HG03025 (cell line): ENCODE measurements around the gene SP3.

Experiments
- ATAC-seq: cut with Tn5 transposase; IDR thresholded peaks from one replicate; pipeline ENCODE4 v1.9.1; 2021; ENCODE audit warnings: mild to moderate bottlenecking, moderate library complexity; ENCODE audit not compliant: unreplicated experiment, low FRiP score

Gene SP3

DNA sequence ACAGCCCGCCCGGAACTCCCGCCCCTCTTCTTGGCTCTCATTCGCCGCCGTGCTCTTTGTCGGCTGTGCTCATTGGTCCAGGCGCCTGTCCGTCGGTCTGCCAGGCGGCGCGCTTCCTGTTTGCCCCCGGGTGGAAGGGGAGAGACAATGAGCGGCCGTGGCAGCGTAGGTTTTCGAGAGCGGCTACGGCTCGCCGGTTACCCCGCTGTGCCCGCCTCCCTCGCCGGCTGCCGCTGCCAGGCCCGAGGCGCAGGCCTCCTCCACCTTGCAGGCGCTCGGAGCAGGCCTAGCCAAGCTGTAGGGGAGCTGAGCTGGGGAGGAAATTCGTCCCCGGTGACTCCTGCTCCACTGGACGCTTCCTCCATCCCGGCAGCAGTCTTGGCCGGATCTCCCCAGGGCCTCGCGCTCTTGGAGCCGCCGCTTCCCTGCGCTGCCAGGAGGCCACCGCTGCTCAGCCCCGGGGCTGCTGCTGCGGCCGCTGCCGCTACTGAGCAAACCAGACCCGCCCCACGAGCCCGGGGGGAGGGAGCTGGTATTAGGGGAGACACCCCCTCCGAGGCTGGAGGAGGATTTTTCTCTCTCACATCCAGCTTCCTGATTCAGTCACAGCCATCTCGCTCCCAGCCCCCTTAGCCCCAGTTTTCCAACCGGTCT is at the start of gene SP3:
SP3 (minus strand) TSS at position 2 of the 654 bp plus-strand sequence. CDS start 202 bp downstream, outside the sequence.
- peak; percentile 57 for ATAC-seq

DNA sequence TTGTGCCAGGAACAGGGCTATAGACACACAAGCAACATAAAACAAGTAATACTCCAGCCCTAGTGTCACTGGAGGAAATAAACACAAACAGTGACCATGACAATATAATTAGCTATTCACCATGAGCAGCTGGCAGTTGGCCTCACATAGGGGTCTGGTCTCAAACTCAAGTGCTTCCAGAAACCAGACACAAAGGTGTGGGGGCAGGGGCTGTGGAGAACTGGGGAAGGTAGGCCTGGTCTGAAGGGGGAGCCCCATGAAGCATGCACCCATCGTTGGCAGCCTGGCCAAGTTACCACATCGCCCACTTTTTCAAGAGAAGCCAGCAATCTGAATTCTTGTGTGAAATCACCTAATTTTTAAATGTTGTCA is 49.5 kb upstream of the SP3 start:
- ATAC-seq = no peak

DNA sequence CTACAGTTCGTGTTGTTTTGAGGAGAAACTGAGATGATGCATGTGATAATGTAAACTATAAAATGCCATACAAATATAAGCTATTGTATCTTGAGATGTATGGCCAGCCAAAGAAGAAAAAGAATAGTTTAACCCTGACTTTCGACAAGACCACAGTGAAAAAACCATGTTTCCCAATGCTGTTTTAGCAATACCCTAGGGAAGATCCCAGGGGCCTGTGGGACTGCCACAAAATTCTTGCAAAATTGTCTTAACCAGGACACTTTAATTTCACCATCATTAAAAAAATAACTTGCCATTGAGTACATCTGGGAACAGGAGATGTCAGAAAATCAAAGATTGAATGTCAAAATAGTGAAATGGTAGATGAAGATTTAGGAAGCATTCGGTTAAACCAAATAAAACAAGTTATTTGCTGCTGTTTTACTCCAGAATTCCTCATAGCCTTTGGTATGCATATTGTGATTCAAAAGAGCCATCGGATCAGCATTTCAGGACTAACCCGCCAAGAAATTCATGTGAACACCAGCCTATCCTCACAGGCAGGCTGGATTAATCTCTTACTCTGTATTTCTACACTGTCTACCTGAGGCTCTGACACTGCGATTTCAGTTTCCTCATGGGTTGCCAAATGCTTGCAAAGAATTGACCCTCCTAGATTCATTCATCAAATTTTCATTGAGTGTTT is 49.0 kb upstream of the SP3 start:
- no peak for ATAC-seq

DNA sequence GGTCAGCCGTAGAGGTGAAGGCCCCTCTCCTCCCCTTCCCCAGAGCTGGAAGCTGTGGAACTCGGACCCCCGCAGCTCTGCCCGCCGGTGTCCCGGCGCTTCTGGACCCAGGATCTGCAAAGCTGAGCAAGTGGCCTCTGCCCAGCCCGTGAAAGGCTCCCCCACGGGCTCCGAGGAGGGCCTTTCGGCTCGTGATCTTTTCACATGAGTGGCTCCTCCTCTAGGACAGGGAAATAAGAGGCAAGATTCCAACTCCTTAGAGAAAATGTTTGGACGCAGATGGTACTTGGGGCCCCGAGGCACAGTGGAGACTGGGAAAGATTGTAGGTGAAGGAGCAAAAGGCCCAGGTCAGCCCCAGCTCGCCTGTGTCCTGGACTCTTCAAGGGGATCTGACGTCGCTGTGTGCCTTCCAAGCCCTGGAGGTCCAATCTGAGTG is 48.2 kb upstream of the SP3 start:
- ATAC-seq = no peak

DNA sequence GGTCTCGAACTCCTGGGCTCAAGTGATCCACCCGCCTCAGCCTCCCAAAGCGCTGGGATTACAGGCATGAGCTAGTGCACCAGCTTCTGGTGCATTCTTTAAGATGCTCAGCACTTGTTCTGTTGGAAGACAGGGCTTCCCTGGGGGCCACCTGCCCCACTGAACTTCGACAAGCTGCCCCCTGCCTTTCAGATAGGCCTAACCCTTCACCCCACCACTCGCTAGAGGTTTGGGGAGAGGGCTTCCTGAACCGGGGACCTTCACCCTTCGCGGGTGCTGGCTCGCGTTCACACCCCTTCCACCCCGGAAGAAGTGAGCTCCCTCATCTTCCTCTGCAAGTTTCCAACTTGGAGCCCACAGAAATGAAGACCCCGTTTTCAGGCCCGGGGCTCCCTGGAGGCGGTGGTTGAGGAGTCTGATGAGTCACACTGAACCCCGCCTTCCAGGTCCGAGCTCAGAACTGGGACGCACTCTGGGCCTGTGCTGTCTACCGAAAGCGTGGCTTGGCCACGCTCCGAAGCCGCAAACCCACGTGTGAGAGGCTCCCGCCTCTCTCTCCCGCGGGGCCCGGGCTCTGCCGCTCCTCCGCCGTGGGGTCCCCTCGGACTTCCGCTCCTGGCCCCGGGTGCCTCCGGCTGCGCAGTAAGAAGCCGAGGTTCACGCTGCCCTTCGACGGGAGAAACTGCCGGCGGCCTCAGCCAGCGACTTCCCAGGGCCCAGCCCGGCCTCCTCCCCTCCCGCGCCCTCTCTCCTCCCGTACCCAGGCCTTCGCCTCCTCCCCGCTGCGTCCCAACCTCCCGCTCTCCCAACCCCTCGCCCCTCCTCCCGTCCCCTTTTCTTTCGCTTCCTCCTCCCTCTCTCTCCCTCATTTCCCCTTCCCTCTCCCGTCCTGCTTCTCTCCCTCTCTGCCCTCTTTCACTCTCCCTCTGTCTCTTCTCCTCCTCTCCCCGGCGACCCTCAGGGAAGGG is 47.5 kb upstream of the SP3 start:
- ATAC-seq = peak; percentile 41

DNA sequence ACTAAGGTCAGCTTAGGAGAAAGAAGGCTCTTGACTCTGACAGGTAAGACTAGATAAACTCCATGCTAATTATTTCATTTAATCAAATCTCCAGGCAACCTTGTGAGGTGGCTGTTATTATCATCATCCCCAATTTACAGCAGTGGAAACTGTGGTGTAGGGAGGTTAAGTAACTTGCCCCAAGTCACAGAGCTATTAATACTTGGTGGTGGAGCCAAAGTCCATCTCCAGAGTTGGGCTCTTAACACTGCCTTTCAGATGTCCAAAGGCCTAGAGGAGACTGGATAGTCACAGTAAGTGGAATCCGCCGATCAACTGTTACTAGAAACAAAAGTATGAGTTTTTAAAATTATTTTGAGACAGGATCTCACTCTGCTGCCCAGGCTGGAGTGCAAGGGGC is 46.6 kb upstream of the SP3 start:
- ATAC-seq = no peak

DNA sequence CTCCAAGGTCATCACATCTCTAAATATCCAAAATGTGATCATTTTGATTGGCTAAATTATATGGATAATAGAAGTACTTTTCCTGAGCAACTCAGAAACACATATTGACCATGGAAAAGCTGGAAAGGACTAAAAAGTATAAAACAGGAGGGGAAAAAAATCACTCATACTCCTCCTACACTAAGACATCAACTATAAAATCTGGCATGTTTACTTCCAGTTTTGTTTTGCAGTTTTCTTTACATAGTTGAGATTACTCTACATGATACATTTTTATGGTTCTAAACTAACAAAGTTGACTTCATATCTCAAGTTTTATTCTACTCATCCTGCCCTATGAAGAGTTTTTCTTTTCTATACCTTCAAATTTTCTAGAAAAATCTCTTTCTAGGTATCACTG is 46.0 kb upstream of the SP3 start:
- no peak for ATAC-seq

DNA sequence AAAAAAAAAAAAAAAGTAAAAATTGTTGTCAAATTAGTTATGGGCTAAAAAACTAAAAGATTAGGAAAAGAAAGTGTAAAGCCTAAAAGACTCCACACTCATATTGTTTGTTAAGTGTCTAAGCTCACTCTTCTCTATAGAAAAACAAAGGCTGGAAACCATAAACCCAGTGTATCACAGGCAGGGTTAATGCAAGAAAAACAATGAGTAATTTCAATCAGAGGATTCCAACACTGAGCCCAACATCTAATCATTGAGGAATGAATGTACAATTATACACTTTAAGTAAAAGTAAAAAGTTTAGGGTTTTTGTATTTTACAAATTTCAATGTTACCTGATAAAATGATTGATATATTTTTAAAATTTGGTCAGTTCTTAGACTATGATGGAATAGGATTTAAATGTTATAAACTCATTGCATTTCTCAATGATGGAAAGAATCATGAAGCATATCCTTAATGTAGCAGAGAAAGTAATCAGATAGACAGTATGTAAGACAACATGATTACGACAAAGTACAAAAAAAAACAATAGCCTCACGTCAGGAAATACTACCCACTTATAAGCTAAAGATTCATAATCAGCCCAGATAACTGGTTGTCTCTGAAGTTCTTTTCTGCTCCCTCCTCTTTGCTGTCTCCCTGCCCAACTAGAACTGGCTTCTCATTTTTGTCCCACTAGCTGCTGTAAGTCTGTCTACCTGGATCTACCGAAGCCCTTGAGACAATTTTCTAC is 44.5 kb upstream of the SP3 start:
- ATAC-seq = no peak

DNA sequence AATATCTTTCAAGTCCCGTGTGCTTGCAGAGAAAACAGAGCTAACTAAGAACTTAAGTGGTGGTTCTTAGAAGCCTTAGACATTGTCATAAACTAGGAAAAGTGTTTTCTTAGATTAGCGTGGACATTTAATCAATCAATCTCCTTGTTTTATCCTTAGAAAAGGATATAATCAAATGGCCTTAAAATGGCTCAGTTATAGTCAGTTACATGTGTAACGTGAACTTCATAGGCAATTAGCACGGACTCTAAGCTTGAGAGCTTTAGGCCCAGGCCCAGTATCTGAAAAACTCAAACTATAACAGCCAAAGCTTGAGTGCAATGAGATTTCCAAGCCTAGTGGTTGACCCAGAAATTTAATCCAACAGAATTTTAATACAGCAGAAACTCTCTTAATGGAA is 43.5 kb upstream of the SP3 start:
- ATAC-seq = no peak

DNA sequence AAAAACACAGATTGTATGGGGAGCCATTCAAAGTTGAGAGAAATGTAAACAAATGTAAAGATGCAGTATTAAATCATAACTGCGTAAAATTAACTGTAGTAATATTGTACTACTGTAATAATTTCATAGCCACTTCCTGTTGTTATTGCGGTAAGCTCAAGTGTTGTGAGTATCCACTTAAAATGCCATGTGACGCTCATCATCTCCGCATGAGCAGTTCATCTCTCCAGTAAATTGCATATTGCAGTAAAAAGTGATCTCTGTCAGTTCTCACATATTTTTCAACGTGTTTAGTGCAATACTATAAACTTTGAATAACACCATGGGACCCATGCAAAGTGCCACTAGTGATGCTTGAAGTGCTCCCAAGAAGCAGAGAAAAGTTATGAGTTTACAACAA is 41.8 kb upstream of the SP3 start:
- ATAC-seq = no peak

DNA sequence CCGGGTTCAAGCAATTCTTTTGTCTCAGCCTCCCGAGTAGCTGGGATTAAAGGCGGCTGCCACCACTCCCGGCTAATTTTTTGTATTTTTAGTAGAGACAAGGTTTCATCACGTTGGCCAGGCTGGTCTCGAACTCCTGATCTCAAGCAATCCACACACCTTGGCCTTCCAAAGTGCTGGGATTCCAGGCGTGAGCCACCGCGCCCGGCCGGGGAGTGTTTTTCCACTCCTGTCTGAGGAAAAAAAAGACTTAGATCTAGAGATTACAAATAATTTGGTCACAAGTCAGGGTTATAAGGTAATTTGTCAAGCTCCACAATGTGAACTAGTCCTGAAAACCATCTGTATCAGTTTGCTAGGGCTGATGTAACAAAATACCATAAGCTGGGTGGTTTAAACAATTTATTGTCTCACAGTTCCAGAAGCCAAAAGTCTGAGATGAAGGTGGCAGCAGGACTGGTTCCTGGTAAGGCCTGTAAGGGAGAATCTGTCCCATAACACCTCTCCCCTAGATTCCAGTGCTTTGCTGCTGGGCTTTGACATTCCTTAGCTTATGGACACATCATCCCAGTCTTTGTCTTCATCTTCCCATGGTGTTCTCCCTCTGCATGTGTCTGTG is 40.7 kb upstream of the SP3 start:
- no peak for ATAC-seq

DNA sequence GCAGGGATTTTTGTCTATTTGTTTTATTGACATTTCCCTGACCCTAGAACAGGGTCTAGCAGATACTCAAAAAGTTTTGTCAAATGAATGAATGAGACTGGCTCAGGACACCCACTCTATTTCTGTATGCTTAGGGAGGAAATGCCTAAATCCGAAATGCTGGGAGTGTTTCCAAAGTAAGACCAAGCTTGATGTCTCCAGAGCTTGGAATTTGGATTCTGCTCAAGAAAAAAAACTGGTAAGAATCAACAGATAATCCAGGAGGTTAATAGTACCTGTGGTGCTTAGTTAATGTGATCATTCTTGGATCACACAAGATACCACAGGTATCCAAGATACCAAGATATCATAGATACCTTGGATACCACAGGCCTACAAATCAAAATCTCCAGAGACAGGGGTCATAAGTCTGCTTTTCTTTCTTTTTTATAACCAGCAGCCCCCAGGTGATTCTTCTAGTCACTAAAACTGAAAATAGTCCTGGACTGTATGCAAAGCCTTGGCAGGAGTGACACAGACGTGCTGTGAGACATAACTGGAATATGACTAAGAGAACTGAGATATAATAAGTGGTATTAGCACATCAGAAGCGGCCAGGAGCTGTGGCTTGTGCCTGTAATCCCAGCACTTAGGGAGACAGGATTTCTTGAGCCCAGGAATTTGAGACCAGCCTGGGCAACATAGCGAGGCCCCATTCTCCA is 39.9 kb upstream of the SP3 start:
- no peak for ATAC-seq

DNA sequence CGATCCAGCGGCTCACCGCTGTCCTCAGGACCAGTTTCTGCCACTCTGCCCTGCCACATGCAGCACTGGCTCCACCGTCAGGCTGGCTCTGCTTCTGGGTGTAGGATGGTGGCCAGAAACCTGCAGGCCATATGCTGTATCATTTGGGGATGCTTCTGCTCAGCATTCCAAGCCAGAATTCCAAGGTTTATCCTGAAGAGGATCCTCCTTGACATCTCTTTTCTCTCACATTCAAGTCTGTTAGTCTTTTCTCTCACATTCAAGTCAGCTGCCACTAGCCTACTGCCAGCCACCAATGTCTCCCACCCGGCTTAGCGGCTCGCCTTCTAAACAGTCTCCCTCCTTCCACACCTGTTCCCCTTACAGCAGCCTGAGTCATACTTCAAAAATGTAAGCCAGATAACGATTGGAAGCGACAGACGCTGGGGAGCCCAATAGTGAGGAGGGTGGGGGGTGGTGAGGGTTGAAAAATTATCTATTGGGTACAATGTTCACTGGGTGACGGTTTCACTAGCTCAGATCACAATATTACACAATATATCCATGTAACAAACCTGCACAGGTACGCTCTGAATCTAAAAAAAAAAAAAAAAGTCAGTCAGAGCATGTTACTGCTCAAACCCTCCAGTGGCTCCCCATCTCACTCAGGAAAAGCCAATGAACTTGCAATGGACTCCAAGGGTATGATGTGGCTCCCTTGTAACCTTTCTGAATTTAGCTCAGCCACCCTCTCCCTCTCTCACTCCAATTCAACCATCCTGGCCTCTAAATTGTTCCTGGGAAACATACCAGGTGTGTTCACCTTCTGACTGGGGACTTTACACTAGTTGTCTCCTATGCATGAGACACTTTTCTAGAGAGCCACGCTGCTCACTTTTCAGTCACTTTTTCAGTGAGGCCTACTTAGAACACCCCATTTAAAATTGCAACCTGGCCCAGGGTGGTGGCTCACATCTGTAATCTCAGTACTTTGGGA is 38.8 kb upstream of the SP3 start:
- ATAC-seq = no peak

DNA sequence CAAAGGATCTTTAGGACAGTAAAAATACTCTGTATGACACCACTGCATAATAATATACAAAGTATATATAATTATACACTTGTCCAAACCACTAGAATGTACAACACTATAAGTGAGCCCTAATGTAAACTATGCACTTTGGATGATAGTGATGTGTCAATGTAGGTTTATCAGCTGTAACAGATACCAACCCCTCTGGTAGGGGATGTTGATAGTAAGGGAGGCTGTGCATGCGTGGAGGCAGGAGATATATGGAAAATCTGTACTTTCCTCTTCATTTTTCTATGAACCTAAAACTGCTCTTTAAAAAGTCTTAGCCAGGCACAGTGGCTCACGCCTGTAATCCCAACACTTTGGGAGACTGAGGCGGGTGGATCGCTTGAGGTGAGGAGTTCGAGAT is 37.5 kb upstream of the SP3 start:
- no peak for ATAC-seq

DNA sequence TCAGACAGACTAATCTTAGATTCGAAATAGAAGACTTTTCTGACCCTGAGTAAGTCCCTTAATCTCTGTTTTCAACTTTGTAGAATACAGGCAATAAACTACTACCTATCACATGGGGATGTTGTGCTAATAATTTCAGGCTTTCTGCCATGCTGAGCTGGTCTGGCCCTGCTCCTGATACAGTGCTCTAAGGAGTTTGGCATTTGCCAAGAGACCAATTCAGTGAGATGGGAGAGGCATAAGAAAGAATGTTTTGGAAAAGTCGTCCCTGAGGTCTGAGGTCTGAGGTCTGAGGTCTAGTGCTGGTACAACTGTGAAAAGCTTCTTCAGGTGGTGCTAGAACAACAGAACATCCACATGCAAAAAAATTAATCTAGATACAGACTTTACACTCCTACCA is 35.9 kb upstream of the SP3 start:
- no peak for ATAC-seq

DNA sequence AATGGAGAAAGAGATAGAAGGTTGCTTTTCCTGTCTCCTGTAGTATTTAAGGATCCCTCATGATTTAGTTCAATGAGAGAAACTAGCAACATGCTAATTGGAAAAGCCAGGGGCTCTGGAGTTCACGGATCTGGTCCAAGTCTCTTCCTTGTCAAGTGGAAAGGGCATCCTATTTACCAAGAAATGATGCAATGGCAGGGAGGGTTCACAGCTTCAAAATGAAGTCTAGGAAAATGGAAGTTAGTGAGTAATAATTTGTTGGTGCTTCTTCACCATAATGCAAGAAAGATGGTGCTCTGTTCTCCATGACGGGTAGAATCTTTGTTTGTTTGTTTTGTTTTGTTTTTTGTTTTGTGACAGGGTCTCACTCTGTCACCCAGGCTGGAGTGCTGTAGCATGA is 34.6 kb upstream of the SP3 start:
- ATAC-seq = no peak

DNA sequence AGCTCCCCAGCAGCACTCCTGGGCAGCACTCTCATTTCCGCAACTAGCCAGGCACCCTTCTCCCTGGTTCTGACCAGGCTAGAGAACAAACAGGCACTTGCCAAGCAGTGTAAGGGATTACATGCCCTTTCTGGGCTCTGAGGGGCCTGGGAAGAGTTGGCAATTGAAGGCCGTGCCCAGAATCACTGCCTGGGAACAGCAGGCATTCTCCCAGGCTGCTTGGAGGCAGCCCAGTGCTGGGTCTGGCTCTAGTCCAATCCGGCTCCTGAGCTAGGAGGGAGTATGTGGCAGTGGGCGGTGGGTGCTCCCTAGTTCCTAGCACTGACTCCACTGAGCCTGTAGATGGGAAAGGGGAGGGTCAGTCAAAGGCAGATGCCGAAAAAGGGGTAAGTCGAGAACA is 34.1 kb upstream of the SP3 start:
- no peak for ATAC-seq

DNA sequence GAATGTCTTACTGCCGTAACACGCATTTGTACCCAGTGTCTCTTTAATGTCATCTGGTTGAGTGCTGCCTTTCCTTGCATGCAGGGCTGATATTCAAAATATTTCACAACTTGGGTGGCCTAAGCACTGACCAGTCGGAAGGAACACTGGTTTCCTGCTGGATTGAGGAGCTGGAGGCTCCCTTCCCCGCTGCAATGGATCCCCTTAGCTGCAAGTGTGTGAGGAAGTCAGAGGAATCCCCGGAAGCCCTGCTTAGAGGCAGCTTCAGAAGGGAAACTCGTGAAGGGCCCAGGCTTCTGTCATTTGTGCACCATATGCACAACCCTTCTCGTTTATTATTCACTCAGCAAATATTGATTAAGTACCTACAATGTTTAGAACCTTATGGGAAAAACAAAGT is 33.2 kb upstream of the SP3 start:
- ATAC-seq = no peak
